ENCODE results near the gene GAS2. TPM values are rescaled to one million over a fixed set of nuclear protein-coding genes. Genes with fewer than 3 reads are reported as not detected.

GAS2 gene
- total RNA-seq, 4 donors from 2014 or later: 1.2 to 4.4 (median 3.1) TPM

DNA sequence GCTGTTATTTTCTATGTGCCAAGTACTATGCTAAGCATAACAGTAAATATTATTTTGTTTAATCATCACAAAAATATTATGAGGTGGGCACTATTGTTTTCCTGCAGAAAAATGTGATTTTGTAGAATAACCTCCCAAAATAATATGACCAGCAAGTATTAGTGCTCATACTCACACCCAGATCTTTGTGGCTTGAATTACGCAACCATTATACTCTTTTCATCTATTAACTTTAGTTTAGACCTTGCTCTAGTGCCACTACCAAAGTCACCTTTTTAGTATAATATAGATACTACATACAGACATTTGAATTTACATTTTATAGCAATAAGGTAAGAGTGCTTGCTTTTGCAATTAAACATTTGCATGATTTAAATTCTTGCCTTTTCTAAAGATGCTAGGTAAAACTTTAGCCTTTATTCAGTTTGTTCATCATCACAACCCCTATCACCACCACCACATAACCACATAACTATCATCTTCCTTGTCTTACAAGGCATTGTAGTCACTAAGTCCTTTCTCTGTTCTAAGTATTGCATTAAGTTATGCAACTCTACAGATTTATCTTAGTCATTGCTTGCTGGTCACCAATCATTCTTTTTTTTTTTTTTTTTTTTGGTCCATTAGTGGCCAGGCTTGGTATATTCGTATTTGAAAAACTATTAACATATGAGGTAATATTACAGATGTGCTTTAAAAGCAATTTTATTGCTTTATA lies 68.4 kb downstream of the GAS2 start:
- DNase-seq (ENCODE audit: low spot score in 2 of 2): no peak
- H3K4me3 ChIP-seq: no peak overlapping the region
- no peaks in the 10 kb centered on the region for H3K36me3 ChIP-seq
- no peaks in the 10 kb centered on the region for H3K9me3 ChIP-seq
- no peaks in the 10 kb centered on the region for H3K27me3 ChIP-seq
- no peak overlapping the region for H3K27ac ChIP-seq
- TF ChIP-seq EP300 (IDR thresholded peaks at IDR 0.05) (no peak), CTCF (IDR thresholded peaks at IDR 0.05) (no peak), POLR2A (IDR thresholded peaks at IDR 0.05) (no peak), POLR2AphosphoS5 (IDR thresholded peaks at IDR 0.05) (no peak)
- WGBS: 82% methylated on average over 2 of the region's 2 CpGs
- H3K4me1 ChIP-seq: no peaks in the 10 kb centered on the region

DNA sequence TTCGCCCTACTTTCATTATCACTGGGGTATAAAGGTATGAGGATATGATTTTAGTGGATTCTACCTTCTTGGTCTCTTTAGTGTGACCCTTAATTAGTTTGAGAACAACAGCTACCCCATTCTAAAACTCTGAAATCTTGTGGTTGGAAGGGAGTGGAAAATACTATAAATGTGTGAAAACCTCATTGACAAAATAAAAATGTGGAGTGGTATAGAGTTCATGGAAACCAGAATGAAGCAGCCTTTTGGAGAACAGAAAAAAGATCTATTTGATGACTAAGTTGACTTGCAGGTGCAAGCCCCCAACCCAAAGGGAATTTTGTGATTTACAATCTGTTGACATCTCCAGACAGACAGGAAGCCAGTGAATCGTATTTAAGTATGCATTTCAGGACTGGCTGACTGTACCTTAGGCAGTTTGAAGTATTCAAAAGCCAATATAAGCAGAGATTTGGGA lies 75.8 kb downstream of the GAS2 start:
- Histone ChIP-seq H3K27ac (no peak overlapping the region), H3K36me3 (no peaks in the 10 kb centered on the region), H3K9me3 (no peaks in the 10 kb centered on the region), H3K27me3 (no peaks in the 10 kb centered on the region), H3K4me3 (no peak overlapping the region), H3K4me1 (no peaks in the 10 kb centered on the region)
- WGBS: 45% methylated on average over 2 of the region's 2 CpGs
- DNase-seq (ENCODE audit: low spot score in 2 of 2): no peak
- TF ChIP-seq EP300 (IDR thresholded peaks at IDR 0.05): no peak
- TF ChIP-seq CTCF (IDR thresholded peaks at IDR 0.05): no peak
- TF ChIP-seq POLR2A (IDR thresholded peaks at IDR 0.05): no peak
- no peak for TF ChIP-seq POLR2AphosphoS5 (IDR thresholded peaks at IDR 0.05)

GRCh38 chr11:22749536-22749935 lies 83.1 kb downstream of the GAS2 start:
- no peaks in the 10 kb centered on the region for H3K36me3 ChIP-seq
- no peaks in the 10 kb centered on the region for H3K27me3 ChIP-seq
- WGBS: 78% methylated on average over 2 of the region's 2 CpGs

DNA sequence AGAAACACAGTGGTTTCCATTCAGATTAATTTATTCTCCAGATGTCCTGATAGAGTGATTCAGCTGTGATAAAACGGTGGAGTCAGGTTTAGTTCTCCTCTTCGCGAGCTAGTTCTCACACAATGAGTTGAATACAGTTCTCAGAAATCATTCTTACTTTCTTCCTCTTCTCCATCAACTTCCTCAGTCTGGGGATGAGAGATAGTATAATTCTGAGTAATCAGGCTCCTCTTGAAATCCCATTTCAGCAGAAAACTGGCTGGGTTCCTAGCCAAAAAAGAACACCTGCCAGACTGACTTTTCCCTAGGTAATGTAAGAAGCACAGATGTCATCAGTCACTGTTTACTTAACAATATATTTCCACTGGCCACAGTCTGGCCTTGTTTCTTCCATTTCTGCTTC lies 86.5 kb downstream of the GAS2 start:
- no peaks in the 10 kb centered on the region for H3K27me3 ChIP-seq
- no peaks in the 10 kb centered on the region for H3K9me3 ChIP-seq
- no peaks in the 10 kb centered on the region for H3K4me1 ChIP-seq
- no peak overlapping the region for H3K27ac ChIP-seq
- DNase-seq (ENCODE audit: low spot score in 2 of 2): no peak
- 52% methylated on average over 3 of the region's 3 CpGs for WGBS
- H3K36me3 ChIP-seq: no peaks in the 10 kb centered on the region
- H3K4me3 ChIP-seq: no peak overlapping the region
- TF ChIP-seq POLR2AphosphoS5 (IDR thresholded peaks at IDR 0.05) (no peak), CTCF (IDR thresholded peaks at IDR 0.05) (no peak), EP300 (IDR thresholded peaks at IDR 0.05) (no peak), POLR2A (IDR thresholded peaks at IDR 0.05) (no peak)

More at GRCh38 chr11:22749536-22749935, 83.1 kb downstream of the GAS2 start:
- no peak overlapping the region for H3K27ac ChIP-seq
- no peak overlapping the region for H3K4me3 ChIP-seq
- no peak for DNase-seq (ENCODE audit: low spot score in 2 of 2)
- H3K4me1 ChIP-seq: no peaks in the 10 kb centered on the region
- no peaks in the 10 kb centered on the region for H3K9me3 ChIP-seq
- no peak for TF ChIP-seq POLR2AphosphoS5 (IDR thresholded peaks at IDR 0.05)
- no peak for TF ChIP-seq POLR2A (IDR thresholded peaks at IDR 0.05)
- TF ChIP-seq CTCF (IDR thresholded peaks at IDR 0.05): no peak
- no peak for TF ChIP-seq EP300 (IDR thresholded peaks at IDR 0.05)

DNA sequence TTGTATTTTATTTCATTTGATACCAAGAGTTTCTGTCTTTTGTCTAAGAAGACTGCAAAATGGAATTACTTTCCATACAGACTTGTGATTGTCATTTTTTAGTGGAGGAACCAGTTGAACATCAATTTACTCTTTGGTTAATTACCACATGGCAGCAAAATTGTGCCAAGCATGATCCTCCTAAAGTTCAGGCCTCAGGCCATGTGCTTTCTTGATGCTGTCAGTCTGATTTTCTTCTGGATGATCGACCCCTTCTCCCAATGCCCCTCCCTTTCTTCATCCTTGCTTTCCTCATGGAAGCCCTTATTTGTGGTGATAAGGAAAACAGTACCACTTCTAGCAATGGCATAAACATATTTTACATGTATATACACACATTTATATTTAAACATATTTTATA lies 87.0 kb downstream of the GAS2 start:
- Histone ChIP-seq H3K4me3 (no peak overlapping the region), H3K9me3 (no peaks in the 10 kb centered on the region), H3K27me3 (no peaks in the 10 kb centered on the region), H3K4me1 (no peaks in the 10 kb centered on the region), H3K27ac (no peak overlapping the region), H3K36me3 (no peaks in the 10 kb centered on the region)
- no peak for TF ChIP-seq EP300 (IDR thresholded peaks at IDR 0.05)
- TF ChIP-seq CTCF (IDR thresholded peaks at IDR 0.05): no peak
- TF ChIP-seq POLR2A (IDR thresholded peaks at IDR 0.05): no peak
- no peak for TF ChIP-seq POLR2AphosphoS5 (IDR thresholded peaks at IDR 0.05)
- WGBS: 49% methylated on average over 1 of the region's 1 CpG
- DNase-seq (ENCODE audit: low spot score in 2 of 2): no peak
